MG63 (cell line): ENCODE measurements around the gene CACNA1D. TPM values are rescaled to one million over a fixed set of nuclear protein-coding genes. Genes with fewer than 3 reads are reported as not detected.

Experiments
- DNase-seq: peaks from one replicate; pipeline ENCODE4 v3.0.0-alpha.2; 2020
- H3K27me3 ChIP-seq: fragments of 250-450 bp; sonication (Bioruptor Pico); 2 replicates; pipeline ENCODE4 v1.5.1; 2020; ENCODE audit warnings: mild to moderate bottlenecking, moderate library complexity
- H3K36me3 ChIP-seq: fragments of 250-450 bp; sonication (Bioruptor Pico); 2 replicates; pipeline ENCODE4 v1.5.1; 2020; ENCODE audit warnings: mild to moderate bottlenecking, moderate library complexity
- H3K4me3 ChIP-seq: fragments of 250-450 bp; sonication (Bioruptor Pico); 2 replicates; pipeline ENCODE4 v1.5.1; 2020; ENCODE audit warnings: mild to moderate bottlenecking, moderate library complexity
- H3K9me3 ChIP-seq: fragments of 250-450 bp; sonication (Bioruptor Pico); 2 replicates; pipeline ENCODE4 v1.5.1; 2020; ENCODE audit warnings: mild to moderate bottlenecking, moderate library complexity
- total RNA-seq: library from RNA; depleted of rRNA; stranded (reverse); fragments of >200 nt; shearing (Covaris generic); gene quantifications from 2 replicates; pipeline ENCODE4 v1.2.3, GENCODE V29; 2014; ENCODE audit warnings: low replicate concordance

The CACNA1D gene
- total RNA-seq, 1 experiment from 2014 or later = not detected

- Histone ChIP-seq H3K36me3 (no peaks in the 10 kb centered on the region), H3K9me3 (no peaks in the 10 kb centered on the region), H3K4me3 (no peak overlapping the region), H3K27me3 (no peaks in the 10 kb centered on the region)
- no peak for DNase-seq
Observed at GRCh38 chr3:53583161-53583690, 88.8 kb downstream of the CACNA1D start.

GRCh38 chr3:53585049-53585448 lies 90.6 kb downstream of the CACNA1D start:
- DNase-seq = no peak
- Histone ChIP-seq H3K36me3 (no peaks in the 10 kb centered on the region), H3K9me3 (no peaks in the 10 kb centered on the region), H3K27me3 (no peaks in the 10 kb centered on the region), H3K4me3 (no peak overlapping the region)

GRCh38 chr3:53585627-53586026 lies 91.2 kb downstream of the CACNA1D start:
- DNase-seq = no peak
- no peaks in the 10 kb centered on the region for H3K9me3 ChIP-seq
- no peaks in the 10 kb centered on the region for H3K27me3 ChIP-seq
- H3K36me3 ChIP-seq = no peaks in the 10 kb centered on the region
- no peak overlapping the region for H3K4me3 ChIP-seq

DNA sequence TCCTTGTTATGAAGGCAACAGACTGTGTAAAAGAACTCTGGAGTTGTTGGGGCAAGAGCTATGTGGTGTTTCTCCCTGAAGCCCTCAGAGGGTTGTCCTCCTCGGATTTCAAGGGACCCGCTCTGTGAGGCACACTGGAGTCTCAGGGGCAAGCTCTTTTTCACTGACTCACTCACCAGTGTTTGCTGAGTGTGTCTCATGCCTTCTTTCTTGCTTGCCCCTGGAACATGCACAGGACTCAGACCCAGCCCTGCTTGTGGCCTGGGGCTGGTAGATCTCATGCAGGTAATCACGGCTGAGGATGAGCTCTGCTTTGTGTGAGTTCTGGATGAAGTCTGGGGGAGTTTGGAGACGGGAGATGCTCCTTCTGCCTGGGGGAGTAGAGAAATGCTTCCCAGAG lies 93.7 kb downstream of the CACNA1D start:
- no peaks in the 10 kb centered on the region for H3K27me3 ChIP-seq
- DNase-seq = no peak
- H3K4me3 ChIP-seq = no peak overlapping the region
- H3K9me3 ChIP-seq = no peaks in the 10 kb centered on the region
- no peaks in the 10 kb centered on the region for H3K36me3 ChIP-seq

- H3K4me3 ChIP-seq = no peak overlapping the region
Observed at GRCh38 chr3:53589201-53589600, 94.8 kb downstream of the CACNA1D start.

DNA sequence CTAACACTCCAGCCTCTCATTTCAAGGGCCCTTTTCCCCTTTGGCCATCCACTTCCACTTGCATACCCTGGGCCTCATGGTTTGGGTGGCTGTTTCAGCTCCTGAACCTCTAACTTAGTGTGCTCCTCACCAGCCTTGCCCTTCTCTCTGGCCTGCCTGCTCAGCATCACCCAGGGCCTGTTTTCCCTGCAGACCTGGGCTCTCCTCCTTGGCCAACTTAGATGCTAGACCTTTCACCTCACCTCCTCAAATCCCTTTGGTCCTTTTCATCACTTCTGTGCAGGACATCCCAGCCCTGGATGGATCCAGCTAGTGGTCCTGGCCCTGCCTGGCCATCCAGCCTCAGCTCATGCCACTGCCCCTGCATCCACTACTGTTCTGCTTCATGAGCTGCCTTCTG lies 95.4 kb downstream of the CACNA1D start:
- no peak for DNase-seq
- Histone ChIP-seq H3K36me3 (no peaks in the 10 kb centered on the region), H3K27me3 (no peaks in the 10 kb centered on the region), H3K4me3 (no peak overlapping the region), H3K9me3 (no peaks in the 10 kb centered on the region)

More at GRCh38 chr3:53589201-53589600, 94.8 kb downstream of the CACNA1D start:
- Histone ChIP-seq H3K36me3 (no peaks in the 10 kb centered on the region), H3K27me3 (no peaks in the 10 kb centered on the region), H3K9me3 (no peaks in the 10 kb centered on the region)
- DNase-seq = no peak

DNA sequence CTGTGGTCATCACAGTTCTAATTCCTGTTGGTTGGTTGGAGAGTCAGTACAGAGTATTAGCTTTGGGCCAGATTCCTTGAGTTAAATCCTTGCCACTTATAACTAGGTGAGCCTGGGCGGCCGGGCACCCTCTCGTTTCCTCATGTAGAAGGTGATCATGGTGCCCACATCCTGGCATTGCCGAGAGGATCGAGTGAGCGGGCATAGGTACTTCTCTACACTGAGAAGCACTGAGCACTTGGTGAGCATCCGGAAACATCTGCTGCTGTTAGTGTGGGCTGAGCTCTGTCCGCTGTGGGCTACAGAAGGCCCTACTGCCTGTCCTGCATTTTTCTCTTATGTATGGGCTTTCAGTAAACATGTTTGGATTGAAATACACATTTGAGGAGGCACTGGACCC lies 96.2 kb downstream of the CACNA1D start:
- H3K36me3 ChIP-seq = no peaks in the 10 kb centered on the region
- no peaks in the 10 kb centered on the region for H3K27me3 ChIP-seq
- no peak for DNase-seq
- H3K9me3 ChIP-seq = no peaks in the 10 kb centered on the region
- H3K4me3 ChIP-seq = no peak overlapping the region

- Histone ChIP-seq H3K9me3 (no peaks in the 10 kb centered on the region), H3K4me3 (no peak overlapping the region), H3K36me3 (no peaks in the 10 kb centered on the region), H3K27me3 (no peaks in the 10 kb centered on the region)
- no peak for DNase-seq
Observed at GRCh38 chr3:53591646-53592045, 97.2 kb downstream of the CACNA1D start.

- no peak for DNase-seq
- no peaks in the 10 kb centered on the region for H3K27me3 ChIP-seq
- no peak overlapping the region for H3K4me3 ChIP-seq
- H3K36me3 ChIP-seq = no peaks in the 10 kb centered on the region
- H3K9me3 ChIP-seq = no peaks in the 10 kb centered on the region
Observed at GRCh38 chr3:53592862-53593261, 98.5 kb downstream of the CACNA1D start.

DNA sequence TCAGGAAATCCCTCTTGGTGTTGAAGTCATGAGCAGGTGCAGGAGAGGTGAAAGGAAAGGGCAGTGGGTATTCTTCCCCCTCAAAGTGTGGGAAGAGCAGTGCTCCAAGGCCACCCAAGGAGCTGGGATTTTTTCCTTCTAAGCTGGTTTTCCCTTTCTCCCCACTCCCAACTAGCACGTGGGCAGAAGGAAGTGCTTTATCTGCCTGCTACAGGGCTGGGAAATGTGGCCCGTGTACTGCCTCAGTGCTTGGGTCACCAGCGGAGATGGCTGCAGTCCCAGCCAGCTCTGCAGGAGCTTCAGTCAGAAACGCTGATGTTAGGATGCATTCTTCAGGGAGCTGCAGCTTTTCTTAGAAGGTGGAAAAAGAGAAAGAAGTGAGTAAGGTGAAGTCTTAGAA lies 99.2 kb downstream of the CACNA1D start:
- no peak for DNase-seq
- Histone ChIP-seq H3K27me3 (no peaks in the 10 kb centered on the region), H3K9me3 (no peaks in the 10 kb centered on the region), H3K36me3 (no peaks in the 10 kb centered on the region), H3K4me3 (no peak overlapping the region)

DNA sequence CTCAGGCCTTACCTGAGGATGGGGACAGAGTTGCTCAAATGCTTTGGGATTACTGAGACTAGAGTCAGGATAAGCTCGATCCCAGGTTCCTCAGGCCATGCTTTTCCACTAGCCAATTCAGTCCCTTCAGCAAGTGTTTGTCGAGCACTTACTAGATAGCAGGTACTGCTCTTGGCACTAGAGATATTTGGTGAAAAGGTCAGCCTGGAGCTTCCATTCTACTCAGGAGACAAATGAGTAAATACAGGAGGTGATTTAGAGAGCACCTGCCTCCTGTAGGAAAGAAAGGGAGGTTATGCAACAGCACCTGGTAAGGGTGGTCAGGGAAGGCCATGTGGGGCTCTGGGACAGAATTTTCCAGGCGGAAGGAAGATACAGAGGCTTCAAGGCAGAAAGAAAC lies 99.9 kb downstream of the CACNA1D start:
- no peak for DNase-seq
- Histone ChIP-seq H3K9me3 (no peaks in the 10 kb centered on the region), H3K4me3 (no peak overlapping the region), H3K27me3 (no peaks in the 10 kb centered on the region), H3K36me3 (no peaks in the 10 kb centered on the region)

DNA sequence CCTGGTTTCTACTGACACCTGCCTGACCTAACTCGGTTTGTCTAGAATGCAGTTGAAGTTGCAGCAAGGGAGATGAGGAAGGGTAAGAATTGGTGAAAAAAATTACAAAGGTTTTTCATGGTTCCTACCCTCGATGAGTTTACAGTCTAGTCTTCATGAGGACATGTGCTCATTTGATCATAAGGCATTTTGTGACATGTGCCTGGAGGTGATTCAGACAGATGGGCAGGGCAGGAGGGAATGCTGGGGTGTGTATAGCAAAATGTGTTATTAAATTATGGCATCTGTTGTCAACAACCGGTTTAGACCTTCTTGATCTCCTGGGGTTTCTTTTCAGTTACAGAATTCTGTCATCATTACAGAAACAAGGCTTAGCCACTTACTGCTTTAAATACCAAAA lies 101.2 kb downstream of the CACNA1D start:
- no peaks in the 10 kb centered on the region for H3K36me3 ChIP-seq
- no peak overlapping the region for H3K4me3 ChIP-seq
- DNase-seq = no peak
- no peaks in the 10 kb centered on the region for H3K9me3 ChIP-seq
- no peaks in the 10 kb centered on the region for H3K27me3 ChIP-seq

DNA sequence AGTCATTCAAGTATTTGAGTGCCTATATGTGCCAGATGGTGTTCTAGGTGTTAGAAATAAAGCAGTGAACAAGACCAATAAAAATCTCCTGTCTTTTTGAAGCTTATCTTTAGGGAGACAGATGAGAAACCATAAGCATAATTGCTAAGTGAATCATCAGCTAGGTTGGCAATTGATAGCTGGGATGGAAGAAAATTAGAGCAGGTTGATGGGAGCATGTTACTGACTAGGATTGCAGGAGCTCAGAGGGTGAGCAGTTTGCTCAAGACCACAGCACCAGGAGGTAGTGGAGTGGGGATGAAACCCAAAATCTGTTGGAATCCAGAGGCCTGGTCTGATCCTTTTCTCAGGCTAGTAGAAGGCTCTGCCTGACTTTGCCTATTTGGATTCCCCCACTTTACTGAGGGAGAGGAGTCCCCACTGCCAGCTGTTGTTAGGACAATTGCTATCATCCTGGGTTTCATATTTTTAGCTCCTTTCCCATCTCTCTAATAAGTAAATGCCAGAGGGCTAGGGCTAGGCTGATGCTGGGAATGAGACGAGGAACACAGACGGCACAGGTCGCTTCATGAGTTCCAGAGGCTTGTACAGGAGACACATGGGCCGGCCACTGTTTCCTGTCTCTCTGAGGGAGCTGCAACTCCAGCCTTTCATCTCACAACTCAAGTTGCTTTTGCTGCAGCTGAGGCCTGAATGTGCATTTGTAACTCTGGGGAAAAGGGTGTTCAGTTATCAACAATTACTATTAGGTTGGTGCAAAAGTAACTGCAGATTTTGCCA lies 102.9 kb downstream of the CACNA1D start:
- no peaks in the 10 kb centered on the region for H3K27me3 ChIP-seq
- H3K9me3 ChIP-seq = no peaks in the 10 kb centered on the region
- H3K4me3 ChIP-seq = no peak overlapping the region
- no peak for DNase-seq
- H3K36me3 ChIP-seq = no peaks in the 10 kb centered on the region

GRCh38 chr3:53599771-53600170 lies 105.4 kb downstream of the CACNA1D start:
- Histone ChIP-seq H3K27me3 (no peaks in the 10 kb centered on the region), H3K36me3 (no peaks in the 10 kb centered on the region), H3K4me3 (no peak overlapping the region), H3K9me3 (no peaks in the 10 kb centered on the region)
- no peak for DNase-seq

DNA sequence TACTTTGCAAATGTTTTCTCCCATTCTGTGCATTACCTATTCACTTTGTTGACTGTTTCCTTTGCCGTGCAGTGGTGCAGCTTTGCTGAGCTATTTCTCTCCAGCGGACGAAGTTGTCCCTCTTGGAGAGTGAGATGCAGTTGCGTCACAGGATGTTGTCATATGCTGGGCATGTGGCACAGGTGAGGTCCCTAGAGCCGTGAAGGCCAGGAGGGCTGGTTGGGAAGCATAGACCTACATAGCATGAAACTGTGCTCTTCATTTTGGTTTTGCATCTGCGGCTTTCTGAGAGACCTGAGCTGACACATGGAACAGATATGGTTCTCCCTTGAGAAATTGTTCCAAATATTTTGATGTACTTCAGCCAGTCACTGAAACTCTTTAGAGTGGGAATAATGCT lies 108.5 kb downstream of the CACNA1D start:
- Histone ChIP-seq H3K36me3 (no peaks in the 10 kb centered on the region), H3K4me3 (no peak overlapping the region), H3K27me3 (no peaks in the 10 kb centered on the region), H3K9me3 (no peaks in the 10 kb centered on the region)
- DNase-seq = no peak

- Histone ChIP-seq H3K27me3 (no peaks in the 10 kb centered on the region), H3K4me3 (no peak overlapping the region), H3K36me3 (no peaks in the 10 kb centered on the region), H3K9me3 (no peaks in the 10 kb centered on the region)
- no peak for DNase-seq
Observed at GRCh38 chr3:53604232-53604631, 109.8 kb downstream of the CACNA1D start.

GRCh38 chr3:53606793-53607192 lies 112.4 kb downstream of the CACNA1D start:
- H3K9me3 ChIP-seq = no peaks in the 10 kb centered on the region
- H3K36me3 ChIP-seq = no peaks in the 10 kb centered on the region
- no peak for DNase-seq
- H3K4me3 ChIP-seq = no peak overlapping the region
- H3K27me3 ChIP-seq = no peaks in the 10 kb centered on the region; the same call in 1 of the 2 replicates

DNA sequence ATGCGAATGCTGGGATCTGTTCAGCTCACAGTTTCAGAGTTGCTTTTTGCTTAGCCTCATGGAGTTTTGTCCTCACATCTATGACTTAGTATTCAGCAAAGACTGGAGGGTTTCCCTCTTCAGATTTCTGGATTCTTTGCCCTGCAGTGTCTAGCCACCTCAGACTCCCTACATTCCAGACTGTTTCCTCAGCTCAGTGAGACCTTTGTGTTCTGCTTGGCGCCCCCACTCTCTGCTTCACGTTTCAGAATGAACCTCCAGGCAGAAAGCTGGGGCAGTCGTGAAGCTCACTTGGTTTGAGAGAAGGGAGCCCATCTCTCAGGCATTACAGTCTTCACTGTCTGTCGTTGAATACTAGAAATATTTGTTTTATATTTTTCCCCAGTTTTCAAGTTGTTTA lies 118.1 kb downstream of the CACNA1D start:
- no peaks in the 10 kb centered on the region for H3K9me3 ChIP-seq
- H3K36me3 ChIP-seq = no peaks in the 10 kb centered on the region
- no peak overlapping the region for H3K4me3 ChIP-seq
- H3K27me3 ChIP-seq = no peaks in the 10 kb centered on the region; the same call in 1 of the 2 replicates
- no peak for DNase-seq
